Erythroblast (primary cell): ENCODE measurements around the gene RTF1.
"Not testable (repeated sequence)": the region's sequence is repeated elsewhere in the genome, so short reads cannot be mapped to it uniquely, and the experiment has no call there.

ENCODE experiments used
- DNase-seq, 2 experiments: peaks; one replicate each; lab custom pipeline; 2025; lab: John Stamatoyannopoulos, UW
- GATA1 ChIP-seq: IDR thresholded peaks from 2 replicates; pipeline ENCODE4 v1.6.1; 2011; ENCODE audit warnings: low read depth, mild to moderate bottlenecking, control low read depth, low read length, moderate library complexity
- POLR2A ChIP-seq: IDR thresholded peaks from 2 replicates; pipeline ENCODE4 v1.6.1; 2011; ENCODE audit warnings: mild to moderate bottlenecking, low read length

Gene RTF1

GRCh38 chr15:41416742-41417417, at the start of gene RTF1:
TSS of gene RTF1 (plus strand) at chr15:41417095. CDS start at chr15:41417116, 21 bp downstream.
- peak; percentile 94 to 98 for DNase-seq
- TF ChIP-seq GATA1 (no peak), POLR2A (peak; percentile 57)

GRCh38 chr15:41367418-41367817, 49.5 kb upstream of the RTF1 start:
- no peak for DNase-seq
- no peak for TF ChIP-seq POLR2A
- TF ChIP-seq GATA1 = no peak

GRCh38 chr15:41377978-41378377, 38.9 kb upstream of the RTF1 start:
- no peak for DNase-seq
- TF ChIP-seq POLR2A (no peak), GATA1 (no peak)

- not testable (repeated sequence) for DNase-seq
These were observed 32.7 kb upstream of the RTF1 start for GRCh38 chr15:41383974-41384749.

- no peak for DNase-seq
- TF ChIP-seq POLR2A (no peak), GATA1 (no peak)
These were observed 29.2 kb upstream of the RTF1 start for GRCh38 chr15:41387646-41388045.

- DNase-seq = no peak
- TF ChIP-seq POLR2A = no peak
- no peak for TF ChIP-seq GATA1
These were observed 24.2 kb upstream of the RTF1 start for GRCh38 chr15:41392659-41393058.

- DNase-seq = no peak
- no peak for TF ChIP-seq GATA1
- TF ChIP-seq POLR2A = no peak
These were observed 22.0 kb upstream of the RTF1 start for GRCh38 chr15:41394924-41395323.

GRCh38 chr15:41396111-41396510, 20.8 kb upstream of the RTF1 start:
- TF ChIP-seq POLR2A = no peak
- DNase-seq = no peak

- DNase-seq = no peak
- TF ChIP-seq GATA1 (no peak), POLR2A (no peak)
These were observed 15.0 kb upstream of the RTF1 start for GRCh38 chr15:41401904-41402267.

GRCh38 chr15:41407341-41407740, 9.6 kb upstream of the RTF1 start:
- TF ChIP-seq GATA1 (no peak), POLR2A (no peak)
- no peak for DNase-seq

- peak in 1 of 2 experiments; percentile 25 for DNase-seq
- TF ChIP-seq GATA1 = no peak
- TF ChIP-seq POLR2A = no peak
These were observed 8.7 kb upstream of the RTF1 start for GRCh38 chr15:41408234-41408641.

- DNase-seq = no peak
- TF ChIP-seq GATA1 (no peak), POLR2A (no peak)
These were observed 5.9 kb upstream of the RTF1 start for GRCh38 chr15:41411031-41411430.

- TF ChIP-seq GATA1 = no peak
- no peak for TF ChIP-seq POLR2A
- DNase-seq = no peak
These were observed 5.5 kb upstream of the RTF1 start for GRCh38 chr15:41411441-41411840.

- no peak for DNase-seq
- TF ChIP-seq POLR2A (no peak), GATA1 (no peak)
These were observed 660 bp upstream of the RTF1 start for GRCh38 chr15:41416128-41416741.
